Caco-2 (cell line): ENCODE results near the gene PATJ. TPM values are rescaled to one million over a fixed set of nuclear protein-coding genes. Genes with fewer than 3 reads are reported as not detected.

Experiments used
- BruUV-seq: library from RNA; stranded (reverse); fragments of 400-500 nt; replicated peaks from 2 replicates; lab custom pipeline; 2021; lab: Mats Ljungman, UMichigan
- CTCF ChIA-PET: fragments of 300-600 bp; sonication (Branson Sonifier 250); formaldehyde crosslinking; loops from one replicate; lab custom pipeline; 2022; ENCODE audit warnings: antibody characterized with exemption; lab: Charles Lee
- POLR2A ChIA-PET: fragments of 300-600 bp; sonication (Branson Sonifier 250); formaldehyde crosslinking; loops from one replicate; lab custom pipeline; 2022; ENCODE audit warnings: antibody characterized with exemption; lab: Charles Lee
- DNase-seq, 2 experiments: peaks; one replicate each; pipeline versions ENCODE4 v3.0.0 to v3.0.0-alpha.2; 2020 to 2022
- H3K27me3 ChIP-seq: replicated peaks from 2 replicates; pipeline ENCODE4 v1.6.0; 2011; ENCODE audit warnings: low read length; ENCODE audit not compliant: control insufficient read depth, insufficient read depth
- H3K36me3 ChIP-seq: 2 replicates; pipeline ENCODE4 v1.5.1; 2011; ENCODE audit warnings: low read length; ENCODE audit not compliant: control insufficient read depth, insufficient read depth
- H3K4me1 ChIP-seq: fragments of 250-450 bp; sonication (Bioruptor Pico); 2 replicates; pipeline ENCODE4 v1.5.1; 2020; ENCODE audit warnings: mild to moderate bottlenecking
- H3K4me3 ChIP-seq: 2 replicates; pipeline ENCODE4 v1.5.1; 2011; ENCODE audit warnings: low read depth, mild to moderate bottlenecking, control low read depth, low read length
- H3K9me3 ChIP-seq: fragments of 250-450 bp; sonication (Bioruptor Pico); 2 replicates; pipeline ENCODE4 v1.5.1; 2020; ENCODE audit warnings: mild to moderate bottlenecking, moderate library complexity
- H3K27ac Mint-ChIP-seq: one replicate; pipeline ENCODE4 v1.8.0; 2022; ENCODE audit warnings: mixed read lengths; ENCODE audit not compliant: unreplicated experiment
- H3K27me3 Mint-ChIP-seq: one replicate; pipeline ENCODE4 v1.8.0; 2022; ENCODE audit warnings: mixed read lengths; ENCODE audit not compliant: insufficient read depth, unreplicated experiment
- H3K36me3 Mint-ChIP-seq: one replicate; pipeline ENCODE4 v1.8.0; 2022; ENCODE audit warnings: mild to moderate bottlenecking, mixed read lengths; ENCODE audit not compliant: insufficient read depth, unreplicated experiment
- H3K4me1 Mint-ChIP-seq: one replicate; pipeline ENCODE4 v1.8.0; 2022; ENCODE audit warnings: low read depth, mixed read lengths; ENCODE audit not compliant: unreplicated experiment
- H3K4me3 Mint-ChIP-seq: one replicate; pipeline ENCODE4 v1.8.0; 2022; ENCODE audit warnings: mild to moderate bottlenecking, moderate library complexity, mixed read lengths; ENCODE audit not compliant: unreplicated experiment
- H3K9me3 Mint-ChIP-seq: one replicate; pipeline ENCODE4 v1.8.0; 2022; ENCODE audit warnings: mixed read lengths; ENCODE audit not compliant: unreplicated experiment
- CTCF ChIP-seq, 2 experiments: fragments of 200-600 bp in 1 of 2; IDR thresholded peaks; 1 replicate in 1 of 2; 2 replicates in 1 of 2; pipeline versions ENCODE4 v1.5.1 to v1.8.0; 2011 to 2022; ENCODE audit warnings: antibody characterized with exemption in 1 of 2, control low read depth in 1 of 2, inconsistent platforms in 1 of 2, low read depth in 1 of 2, low read length in 1 of 2, mild to moderate bottlenecking in 1 of 2, moderate library complexity in 1 of 2; ENCODE audit not compliant: insufficient read depth in 1 of 2, severe bottlenecking in 1 of 2, unreplicated experiment in 1 of 2
- intact Hi-C: fragments of 100-400 bp; cut with micrococcal nuclease; formaldehyde crosslinking; loops from one replicate; pipeline ENCODE4 v1.10.0; 2022; ENCODE audit not compliant: unreplicated experiment
- total RNA-seq: library from RNA; stranded (reverse); gene quantifications from 2 replicates; pipeline ENCODE4 v1.2.3, GENCODE V29; 2022

The PATJ gene
- total RNA-seq, 1 experiment from 2014 or later = 31.6 TPM

- DNase-seq = no peak
- BruUV-seq = no TSS peak
- intact Hi-C loops = no loop called here
- Histone ChIP-seq H3K4me1 (no peaks in the 10 kb centered on the region), H3K27me3 (no peaks in the 10 kb centered on the region), H3K9me3 (no peaks in the 10 kb centered on the region), H3K36me3 (no peaks in the 10 kb centered on the region), H3K4me3 (no peak overlapping the region)
- Mint-ChIP-seq H3K36me3 (peaks cover 29% of the 10 kb centered on the region), H3K9me3 (no peaks in the 10 kb centered on the region), H3K27me3 (no peaks in the 10 kb centered on the region), H3K4me3 (no peak overlapping the region), H3K27ac (no peak overlapping the region), H3K4me1 (no peaks in the 10 kb centered on the region)
- ChIA-PET POLR2A (interaction anchor here (0.6 kb wide), 1 partner anchor 12 kb away, joined by 3 read pairs; no protein-coding TSS in a partner anchor), CTCF (no interaction called here)
- no peak for TF ChIP-seq CTCF (IDR thresholded peaks at IDR 0.05; ENCODE audit: insufficient read depth in 1 of 2, low read depth in 1 of 2, low read length in 1 of 2, severe bottlenecking in 1 of 2, unreplicated experiment in 1 of 2)
These were observed 347.3 kb downstream of the PATJ start for GRCh38 chr1:62089570-62089969.

- H3K27me3 Mint-ChIP-seq = no peaks in the 10 kb centered on the region
- CTCF ChIA-PET = no interaction called here
- H3K4me3 Mint-ChIP-seq = no peak overlapping the region
- H3K27ac Mint-ChIP-seq = no peak overlapping the region
- H3K9me3 Mint-ChIP-seq = no peaks in the 10 kb centered on the region
- no TSS peak for BruUV-seq
- no peaks in the 10 kb centered on the region for H3K36me3 ChIP-seq
- no peaks in the 10 kb centered on the region for H3K27me3 ChIP-seq
- no peaks in the 10 kb centered on the region for H3K9me3 ChIP-seq
- H3K36me3 Mint-ChIP-seq = peaks cover 25% of the 10 kb centered on the region
- peak in 1 of 2 experiments; percentile 31 for DNase-seq
- POLR2A ChIA-PET = no interaction called here
- no peaks in the 10 kb centered on the region for H3K4me1 ChIP-seq
- intact Hi-C loops = no loop called here
- TF ChIP-seq CTCF (IDR thresholded peaks at IDR 0.05; ENCODE audit: insufficient read depth in 1 of 2, low read depth in 1 of 2, low read length in 1 of 2, severe bottlenecking in 1 of 2, unreplicated experiment in 1 of 2) = no peak
- no peak overlapping the region for H3K4me3 ChIP-seq
- no peaks in the 10 kb centered on the region for H3K4me1 Mint-ChIP-seq
These were observed 347.7 kb downstream of the PATJ start for GRCh38 chr1:62090016-62090415.

GRCh38 chr1:62092110-62092509 lies 349.8 kb downstream of the PATJ start:
- no peaks in the 10 kb centered on the region for H3K9me3 ChIP-seq
- H3K27me3 ChIP-seq = no peaks in the 10 kb centered on the region
- CTCF ChIA-PET = no interaction called here
- H3K4me3 ChIP-seq = no peak overlapping the region
- H3K4me1 Mint-ChIP-seq = no peaks in the 10 kb centered on the region
- intact Hi-C loops = no loop called here
- BruUV-seq = no TSS peak
- no peaks in the 10 kb centered on the region for H3K4me1 ChIP-seq
- H3K27me3 Mint-ChIP-seq = no peaks in the 10 kb centered on the region
- H3K27ac Mint-ChIP-seq = no peak overlapping the region
- peaks cover 29% of the 10 kb centered on the region for H3K36me3 Mint-ChIP-seq
- H3K9me3 Mint-ChIP-seq = no peaks in the 10 kb centered on the region
- TF ChIP-seq CTCF (IDR thresholded peaks at IDR 0.05; ENCODE audit: insufficient read depth in 1 of 2, low read depth in 1 of 2, low read length in 1 of 2, severe bottlenecking in 1 of 2, unreplicated experiment in 1 of 2) = no peak
- no peak overlapping the region for H3K4me3 Mint-ChIP-seq
- POLR2A ChIA-PET = no interaction called here
- H3K36me3 ChIP-seq = no peaks in the 10 kb centered on the region
- no peak for DNase-seq
